Neural progenitor cell (in vitro differentiated cells): ENCODE data around the gene ZNF836. TPM values are rescaled to one million over a fixed set of nuclear protein-coding genes. Genes with fewer than 3 reads are reported as not detected.
A peak's percentile ranks its signal among the peaks of the same experiment; 100 is the strongest.

ENCODE experiments used
- DNase-seq: peaks from one replicate; pipeline ENCODE4 v3.0.0-alpha.2; 2016; ENCODE audit warnings: low spot score
- H2AFZ ChIP-seq: fragments of 200-600 bp; sonication (generic); replicated peaks from 2 replicates; pipeline ENCODE4 v1.6.1; 2016; ENCODE audit warnings: antibody characterized with exemption
- H3F3A ChIP-seq: fragments of 200-600 bp; sonication (generic); 2 replicates; pipeline ENCODE4 v1.6.1; 2016; ENCODE audit warnings: antibody characterized with exemption, low read depth
- H3K27ac ChIP-seq: fragments of 200-600 bp; sonication (generic); 2 replicates; pipeline ENCODE4 v1.5.1; 2016; ENCODE audit warnings: mild to moderate bottlenecking
- H3K27me3 ChIP-seq: fragments of 200-600 bp; sonication (generic); 2 replicates; pipeline ENCODE4 v1.6.1; 2016; ENCODE audit warnings: mild to moderate bottlenecking, moderate library complexity
- H3K36me3 ChIP-seq: fragments of 200-600 bp; sonication (generic); 2 replicates; pipeline ENCODE4 v1.5.1; 2016
- H3K4me1 ChIP-seq: fragments of 200-600 bp; sonication (generic); 2 replicates; pipeline ENCODE4 v1.6.1; 2016; ENCODE audit warnings: mixed run types
- H3K4me2 ChIP-seq: fragments of 200-600 bp; sonication (generic); 2 replicates; pipeline ENCODE4 v1.6.1; 2016
- H3K4me3 ChIP-seq: fragments of 200-600 bp; sonication (generic); 2 replicates; pipeline ENCODE4 v1.5.1; 2016
- H3K79me2 ChIP-seq: fragments of 200-600 bp; sonication (generic); 2 replicates; pipeline ENCODE4 v1.6.1; 2016; ENCODE audit warnings: low read depth
- H3K9ac ChIP-seq: fragments of 200-600 bp; sonication (generic); 2 replicates; pipeline ENCODE4 v1.6.1; 2016
- H3K9me3 ChIP-seq: fragments of 200-600 bp; sonication (generic); 2 replicates; pipeline ENCODE4 v1.5.1; 2016; ENCODE audit warnings: low read depth
- H4K20me1 ChIP-seq: fragments of 200-600 bp; sonication (generic); 2 replicates; pipeline ENCODE4 v1.6.1; 2016; ENCODE audit warnings: low read depth
- H3K27ac Mint-ChIP-seq: 3 replicates; pipeline ENCODE4 v1.8.0; 2021; ENCODE audit warnings: mixed read lengths
- H3K27me3 Mint-ChIP-seq: 2 replicates; pipeline ENCODE4 v1.8.0; 2022; ENCODE audit warnings: low read depth, mild to moderate bottlenecking, inconsistent platforms, moderate library complexity, mixed read lengths; ENCODE audit not compliant: insufficient read depth
- H3K36me3 Mint-ChIP-seq: 3 replicates; pipeline ENCODE4 v1.8.0; 2021; ENCODE audit warnings: mixed read lengths
- H3K4me1 Mint-ChIP-seq: 3 replicates; pipeline ENCODE4 v1.8.0; 2021; ENCODE audit warnings: mixed read lengths
- H3K4me3 Mint-ChIP-seq: 3 replicates; pipeline ENCODE4 v1.8.0; 2021; ENCODE audit warnings: mild to moderate bottlenecking, moderate library complexity, mixed read lengths
- H3K9me3 Mint-ChIP-seq: 3 replicates; pipeline ENCODE4 v1.8.0; 2020; ENCODE audit warnings: mixed read lengths
- EZH2 ChIP-seq: fragments of 200-600 bp; sonication (generic); IDR thresholded peaks from 2 replicates; pipeline ENCODE4 v1.6.1; 2017; ENCODE audit warnings: antibody characterized with exemption, mild to moderate bottlenecking, moderate library complexity
- EZH2phosphoT487 ChIP-seq: fragments of 200-600 bp; sonication (generic); IDR thresholded peaks from 2 replicates; pipeline ENCODE4 v1.6.1; 2017; ENCODE audit warnings: antibody characterized with exemption
- total RNA-seq: library from RNA; depleted of rRNA; stranded (reverse); fragments of >200 nt; gene quantifications from 2 replicates; pipeline ENCODE4 v1.2.3, GENCODE V29; 2015; ENCODE audit warnings: low replicate concordance
- TF ChIP-seq, protein P1 (sequence below): fragments of 200-600 bp; sonication (generic); IDR thresholded peaks from 2 replicates; pipeline ENCODE4 v1.5.1; 2017; ENCODE audit warnings: antibody characterized with exemption, mild to moderate bottlenecking

ZNF836 gene
- total RNA-seq, 1 donor from 2014 or later, result 8.3 TPM

DNA sequence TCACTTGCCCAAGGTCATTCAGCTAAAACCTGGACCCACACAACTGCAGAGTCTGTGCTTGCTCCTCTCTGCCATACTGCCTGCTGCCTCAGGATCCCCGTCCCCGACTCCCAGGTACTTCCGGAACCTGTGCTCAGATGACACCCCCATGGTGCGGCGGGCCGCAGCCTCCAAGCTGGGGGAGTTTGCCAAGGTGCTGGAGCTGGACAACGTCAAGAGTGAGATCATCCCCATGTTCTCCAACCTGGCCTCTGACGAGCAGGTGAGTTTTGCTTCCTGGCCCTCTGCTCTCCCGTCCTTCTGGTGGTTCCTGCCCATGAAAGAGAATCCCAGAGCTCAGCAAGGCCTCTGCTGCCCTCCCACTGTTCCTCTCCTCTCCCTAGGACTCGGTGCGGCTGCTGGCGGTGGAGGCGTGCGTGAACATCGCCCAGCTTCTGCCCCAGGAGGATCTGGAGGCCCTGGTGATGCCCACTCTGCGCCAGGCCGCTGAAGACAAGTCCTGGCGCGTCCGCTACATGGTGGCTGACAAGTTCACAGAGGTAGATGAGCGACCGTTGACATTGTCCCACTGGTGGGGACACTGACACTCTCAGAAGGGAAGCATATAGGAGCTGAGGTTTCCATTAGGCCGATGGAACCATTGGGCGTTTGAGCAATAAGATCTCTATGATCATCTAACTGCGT lies 41.3 kb upstream of the ZNF836 start:
- H3F3A ChIP-seq, result no peaks in the 10 kb centered on the region
- no peak overlapping the region for H2AFZ ChIP-seq
- Mint-ChIP-seq H3K4me1 (no peaks in the 10 kb centered on the region), H3K27ac (no peak overlapping the region), H3K36me3 (peaks cover 55% of the 10 kb centered on the region), H3K4me3 (peak overlapping the region; percentile 64), H3K9me3 (no peaks in the 10 kb centered on the region), H3K27me3 (peaks cover 6% of the 10 kb centered on the region)
- H3K9me3 ChIP-seq, result no peaks in the 10 kb centered on the region
- H3K36me3 ChIP-seq, result no peaks in the 10 kb centered on the region
- no peak overlapping the region for H3K4me2 ChIP-seq
- peaks cover 5% of the 10 kb centered on the region for H4K20me1 ChIP-seq
- H3K79me2 ChIP-seq, result peaks cover 13% of the 10 kb centered on the region
- H3K4me3 ChIP-seq, result no peak overlapping the region
- TF ChIP-seq EZH2phosphoT487 (no peak), EZH2 (no peak)
- TF ChIP-seq, protein P1, sequence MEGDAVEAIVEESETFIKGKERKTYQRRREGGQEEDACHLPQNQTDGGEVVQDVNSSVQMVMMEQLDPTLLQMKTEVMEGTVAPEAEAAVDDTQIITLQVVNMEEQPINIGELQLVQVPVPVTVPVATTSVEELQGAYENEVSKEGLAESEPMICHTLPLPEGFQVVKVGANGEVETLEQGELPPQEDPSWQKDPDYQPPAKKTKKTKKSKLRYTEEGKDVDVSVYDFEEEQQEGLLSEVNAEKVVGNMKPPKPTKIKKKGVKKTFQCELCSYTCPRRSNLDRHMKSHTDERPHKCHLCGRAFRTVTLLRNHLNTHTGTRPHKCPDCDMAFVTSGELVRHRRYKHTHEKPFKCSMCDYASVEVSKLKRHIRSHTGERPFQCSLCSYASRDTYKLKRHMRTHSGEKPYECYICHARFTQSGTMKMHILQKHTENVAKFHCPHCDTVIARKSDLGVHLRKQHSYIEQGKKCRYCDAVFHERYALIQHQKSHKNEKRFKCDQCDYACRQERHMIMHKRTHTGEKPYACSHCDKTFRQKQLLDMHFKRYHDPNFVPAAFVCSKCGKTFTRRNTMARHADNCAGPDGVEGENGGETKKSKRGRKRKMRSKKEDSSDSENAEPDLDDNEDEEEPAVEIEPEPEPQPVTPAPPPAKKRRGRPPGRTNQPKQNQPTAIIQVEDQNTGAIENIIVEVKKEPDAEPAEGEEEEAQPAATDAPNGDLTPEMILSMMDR, result no peak
- no peaks in the 10 kb centered on the region for H3K4me1 ChIP-seq
- no peaks in the 10 kb centered on the region for H3K27me3 ChIP-seq
- no peak for DNase-seq
- H3K27ac ChIP-seq, result no peak overlapping the region
- no peak overlapping the region for H3K9ac ChIP-seq

DNA sequence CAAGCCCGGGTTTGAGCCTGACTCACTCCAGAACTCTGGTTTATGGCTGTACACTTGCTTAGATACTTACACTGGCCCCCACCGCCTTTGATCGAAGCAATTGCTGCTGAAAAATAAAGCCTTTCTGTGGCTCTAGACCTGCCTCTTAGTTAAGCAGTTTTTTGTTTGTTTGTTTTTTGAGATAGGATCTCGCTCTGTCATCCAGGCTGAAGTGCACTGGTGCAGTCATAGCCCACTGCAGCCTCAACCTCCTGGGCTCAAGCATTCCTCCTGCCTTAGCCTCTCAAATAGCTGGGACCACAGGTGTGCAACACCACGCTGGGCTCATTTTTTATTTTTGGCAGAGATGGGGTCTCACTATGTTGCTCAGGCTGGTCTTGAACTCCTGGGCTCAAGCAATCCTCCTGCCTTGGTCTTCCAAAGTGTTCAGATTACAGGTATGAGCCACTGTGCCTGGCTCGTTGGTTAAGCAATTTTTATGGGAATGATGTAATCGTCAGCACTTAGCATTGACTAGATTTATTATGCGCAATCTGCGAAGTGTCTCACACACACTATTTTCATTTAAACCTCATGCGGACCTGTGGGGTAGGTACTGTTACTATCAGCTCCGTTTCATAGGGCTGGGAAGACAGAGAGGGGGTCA lies 40.6 kb upstream of the ZNF836 start:
- no peak overlapping the region for H2AFZ ChIP-seq
- H3K4me3 ChIP-seq, result no peak overlapping the region
- H3K4me1 Mint-ChIP-seq, result no peaks in the 10 kb centered on the region
- no peak overlapping the region for H3K4me2 ChIP-seq
- no peak for DNase-seq
- H4K20me1 ChIP-seq, result peaks cover 5% of the 10 kb centered on the region
- peaks cover 49% of the 10 kb centered on the region for H3K36me3 Mint-ChIP-seq
- H3K36me3 ChIP-seq, result no peaks in the 10 kb centered on the region
- no peaks in the 10 kb centered on the region for H3K27me3 ChIP-seq
- no peak overlapping the region for H3K9ac ChIP-seq
- no peaks in the 10 kb centered on the region for H3K4me1 ChIP-seq
- no peaks in the 10 kb centered on the region for H3F3A ChIP-seq
- peaks cover 6% of the 10 kb centered on the region for H3K27me3 Mint-ChIP-seq
- no peak overlapping the region for H3K27ac Mint-ChIP-seq
- no peak overlapping the region for H3K27ac ChIP-seq
- H3K4me3 Mint-ChIP-seq, result no peak overlapping the region
- TF ChIP-seq EZH2 (no peak), EZH2phosphoT487 (no peak)
- TF ChIP-seq, protein P1, result no peak
- no peaks in the 10 kb centered on the region for H3K9me3 ChIP-seq
- H3K9me3 Mint-ChIP-seq, result no peaks in the 10 kb centered on the region
- peaks cover 13% of the 10 kb centered on the region for H3K79me2 ChIP-seq

DNA sequence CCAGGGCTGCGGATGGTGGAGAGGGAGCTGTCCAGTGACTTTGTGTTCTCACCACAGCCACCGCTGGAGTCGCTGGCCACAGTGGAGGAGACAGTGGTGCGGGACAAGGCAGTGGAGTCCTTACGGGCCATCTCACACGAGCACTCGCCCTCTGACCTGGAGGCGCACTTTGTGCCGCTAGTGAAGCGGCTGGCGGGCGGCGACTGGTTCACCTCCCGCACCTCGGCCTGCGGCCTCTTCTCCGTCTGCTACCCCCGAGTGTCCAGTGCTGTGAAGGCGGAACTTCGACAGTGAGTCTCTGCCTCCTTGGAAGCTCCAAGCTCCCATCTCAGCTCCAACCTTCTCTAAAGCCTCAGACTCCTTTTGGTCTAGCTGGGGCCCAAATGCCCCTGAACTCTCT lies 39.8 kb upstream of the ZNF836 start:
- Histone ChIP-seq H3K4me1 (no peaks in the 10 kb centered on the region), H4K20me1 (peaks cover 8% of the 10 kb centered on the region), H3K9ac (no peak overlapping the region), H3K36me3 (no peaks in the 10 kb centered on the region), H3K4me3 (no peak overlapping the region), H2AFZ (no peak overlapping the region), H3K9me3 (no peaks in the 10 kb centered on the region), H3K27ac (no peak overlapping the region), H3K79me2 (peaks cover 13% of the 10 kb centered on the region), H3F3A (no peaks in the 10 kb centered on the region), H3K4me2 (no peak overlapping the region), H3K27me3 (no peaks in the 10 kb centered on the region)
- H3K9me3 Mint-ChIP-seq, result no peaks in the 10 kb centered on the region
- H3K36me3 Mint-ChIP-seq, result peaks cover 48% of the 10 kb centered on the region
- no peak overlapping the region for H3K4me3 Mint-ChIP-seq
- H3K27ac Mint-ChIP-seq, result no peak overlapping the region
- no peak for DNase-seq
- TF ChIP-seq EZH2, result no peak
- no peak for TF ChIP-seq EZH2phosphoT487
- TF ChIP-seq, protein P1, result no peak
- peaks cover 6% of the 10 kb centered on the region for H3K27me3 Mint-ChIP-seq
- H3K4me1 Mint-ChIP-seq, result no peaks in the 10 kb centered on the region
